D341Med (cell line): ENCODE measurements around the gene CERS5.
"Not testable (repeated sequence)": the region's sequence is repeated elsewhere in the genome, so short reads cannot be mapped to it uniquely, and the experiment has no call there.

Experiments used
- DNase-seq: peaks from one replicate; pipeline ENCODE4 v3.0.0; 2012; ENCODE audit warnings: low spot score

Gene CERS5

DNA sequence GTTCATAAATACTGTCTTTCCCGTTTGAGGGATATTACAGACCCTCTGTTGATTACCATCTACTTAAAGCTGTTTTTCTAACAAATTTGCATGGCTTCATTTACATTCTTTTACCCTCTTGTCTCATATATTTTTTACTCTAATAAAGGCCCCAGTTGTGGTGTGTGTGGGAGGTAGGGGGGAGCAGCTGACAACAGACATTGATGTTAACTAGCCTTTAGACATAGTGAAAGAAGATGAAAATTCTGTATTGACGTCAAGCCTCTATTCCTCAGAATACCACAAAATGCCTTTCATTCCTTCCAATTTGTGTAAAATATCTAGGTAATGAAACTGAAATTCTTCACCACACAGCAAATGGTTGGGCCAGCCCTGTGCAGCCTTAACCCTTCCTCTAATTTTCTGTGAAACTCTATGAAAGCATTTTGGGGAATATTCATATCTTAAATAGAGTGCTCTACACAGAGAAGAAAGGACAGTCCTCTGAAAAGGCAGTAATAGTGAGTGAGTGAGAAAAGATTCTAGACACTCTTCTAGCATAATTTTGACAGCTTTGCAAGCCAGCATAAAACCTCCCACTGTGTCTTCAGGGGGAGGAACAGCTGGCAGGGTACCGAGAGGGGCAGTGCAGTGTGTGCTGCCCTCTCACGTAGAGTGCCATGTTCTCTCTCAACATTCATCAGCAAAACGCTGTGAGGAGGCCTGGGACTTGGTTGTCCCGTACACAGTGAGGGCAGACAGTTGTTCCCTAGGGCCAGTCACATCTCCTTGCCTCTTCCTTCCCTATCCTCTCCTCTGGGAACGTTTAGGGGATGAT lies 20.1 kb upstream of the CERS5 start:
- DNase-seq, result no peak

DNA sequence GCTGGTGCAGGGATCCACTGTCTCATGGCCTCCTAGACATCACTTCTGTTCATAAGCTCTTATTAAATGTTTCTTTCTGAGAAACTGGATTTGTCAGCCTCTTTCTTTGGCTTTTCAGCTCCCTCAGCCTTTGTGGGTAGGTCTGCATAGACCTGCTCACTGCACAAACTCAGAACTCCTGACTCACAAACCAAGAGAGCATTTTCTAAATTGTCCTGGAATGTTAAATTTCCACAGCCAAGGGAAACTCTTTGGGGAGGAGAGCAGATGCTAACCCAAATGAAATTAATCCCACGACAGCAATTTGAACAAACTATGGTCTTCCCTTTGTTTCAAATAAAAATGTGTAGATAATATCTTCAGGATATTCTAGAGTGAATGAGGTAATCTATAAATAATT lies 19.5 kb upstream of the CERS5 start:
- no peak for DNase-seq

DNA sequence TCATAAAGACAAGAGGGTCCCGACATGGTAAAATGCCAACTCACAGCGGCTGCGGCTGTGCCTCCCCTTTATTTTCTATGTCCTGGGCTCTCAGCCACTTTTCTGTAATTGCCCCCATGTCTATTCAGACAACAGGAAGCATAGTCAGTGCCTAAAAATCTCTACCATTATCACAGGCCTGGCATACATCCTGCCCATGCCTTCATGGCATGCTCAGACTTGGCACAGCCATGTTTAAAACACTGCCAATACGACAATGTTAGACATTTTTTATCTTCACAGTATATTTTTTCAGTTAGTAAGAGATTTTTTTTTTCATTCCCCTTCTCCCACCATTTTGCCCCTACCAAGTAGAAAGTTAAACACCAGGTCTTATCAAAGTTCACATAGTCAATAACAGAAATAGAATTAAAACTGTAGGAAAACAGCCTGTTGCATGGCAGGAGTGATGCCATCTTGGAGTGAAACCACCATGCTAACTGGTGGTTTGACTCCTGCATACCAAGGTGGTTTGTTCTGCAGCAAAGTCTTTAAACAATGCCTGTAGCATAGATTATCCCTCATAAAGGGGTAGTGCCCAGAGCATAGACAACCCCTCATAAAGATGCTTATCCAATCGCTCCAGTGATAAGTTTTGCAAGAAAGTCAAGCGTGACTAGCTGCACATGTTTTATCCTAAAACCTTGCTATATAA lies 18.9 kb upstream of the CERS5 start:
- DNase-seq, result no peak

DNA sequence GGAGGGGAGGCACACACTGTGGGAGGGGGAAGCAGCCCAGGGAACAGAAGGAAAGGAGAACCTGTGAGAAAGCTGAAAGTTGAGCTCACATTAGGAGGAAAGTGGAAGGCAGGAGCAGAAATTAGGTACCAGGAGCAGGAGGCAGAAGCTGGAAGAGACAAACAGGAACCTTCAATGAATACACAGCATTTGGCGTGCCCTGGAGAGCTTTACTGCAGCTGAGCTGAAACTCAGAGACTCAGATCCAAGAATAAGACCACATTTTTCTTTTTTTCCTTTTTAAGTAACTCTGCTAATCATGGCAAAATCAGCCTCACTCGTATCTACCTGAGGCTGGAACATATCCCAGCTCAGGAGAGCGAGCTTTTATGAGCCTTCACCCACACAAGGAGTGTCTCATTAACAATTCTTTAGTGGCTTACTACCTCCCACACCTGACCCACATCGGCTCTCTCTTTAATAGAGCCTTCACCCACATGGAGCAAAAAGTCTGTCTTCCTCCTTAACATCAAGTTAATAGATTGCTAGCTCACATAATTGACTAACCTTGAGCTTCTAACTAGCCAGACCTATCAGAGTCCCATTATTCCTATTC lies 18.2 kb upstream of the CERS5 start:
- no peak for DNase-seq

DNA sequence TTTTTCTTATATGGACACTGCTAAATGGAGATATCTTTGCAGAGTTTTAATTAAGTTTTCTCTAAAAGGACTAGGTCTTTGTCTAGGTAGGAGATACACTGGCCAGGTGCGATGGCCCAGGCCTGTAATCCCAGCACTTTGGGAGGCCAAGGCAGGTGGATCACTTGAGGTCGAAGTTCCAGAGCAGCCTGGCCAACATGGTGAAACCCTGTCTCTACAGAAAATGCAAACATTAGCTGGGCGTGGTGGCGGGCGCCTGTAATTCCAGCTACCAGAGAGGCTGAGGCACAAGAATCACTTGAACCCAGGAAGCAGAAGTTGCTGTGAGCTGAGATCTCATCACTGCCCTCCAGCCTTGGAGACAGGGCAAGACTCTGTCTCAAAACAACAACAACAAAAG lies 17.1 kb upstream of the CERS5 start:
- no peak for DNase-seq

DNA sequence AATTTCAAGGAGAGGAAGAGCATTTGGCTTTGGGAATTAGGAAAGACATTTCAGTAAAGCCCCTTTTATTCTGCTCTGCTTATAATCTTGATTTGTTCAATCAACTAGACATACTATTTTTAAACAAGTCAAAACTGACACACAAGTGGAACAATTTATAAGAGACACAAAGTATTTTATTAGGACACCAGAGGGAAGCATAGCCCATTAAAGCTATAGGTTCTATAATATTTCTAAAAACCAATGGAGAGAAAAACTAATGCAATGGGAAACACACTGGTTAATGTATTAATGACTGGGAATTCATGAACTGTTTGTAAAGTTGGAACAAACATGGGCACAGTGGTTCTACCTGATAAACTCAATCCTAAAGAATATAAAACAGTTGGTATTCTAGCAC lies 15.3 kb upstream of the CERS5 start:
- no peak for DNase-seq

DNA sequence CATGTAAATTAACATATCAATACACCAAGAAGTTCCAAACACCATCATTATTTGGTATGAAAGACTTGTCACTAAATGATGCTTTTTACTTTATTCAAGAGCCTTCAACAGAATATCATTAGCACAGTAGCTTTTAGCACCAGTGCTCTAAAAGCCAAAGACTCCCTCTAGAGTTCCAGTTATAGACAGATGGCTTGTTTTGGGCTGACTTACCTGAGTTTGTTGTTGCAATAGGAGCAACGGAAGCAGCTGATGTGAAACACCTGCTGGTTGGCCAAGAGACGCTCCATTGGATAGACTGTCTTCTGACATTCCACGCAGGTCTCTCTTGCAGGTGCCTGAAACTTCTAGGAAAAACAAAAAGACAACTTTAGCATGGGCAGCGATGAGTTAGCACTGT lies 14.5 kb upstream of the CERS5 start:
- no peak for DNase-seq

DNA sequence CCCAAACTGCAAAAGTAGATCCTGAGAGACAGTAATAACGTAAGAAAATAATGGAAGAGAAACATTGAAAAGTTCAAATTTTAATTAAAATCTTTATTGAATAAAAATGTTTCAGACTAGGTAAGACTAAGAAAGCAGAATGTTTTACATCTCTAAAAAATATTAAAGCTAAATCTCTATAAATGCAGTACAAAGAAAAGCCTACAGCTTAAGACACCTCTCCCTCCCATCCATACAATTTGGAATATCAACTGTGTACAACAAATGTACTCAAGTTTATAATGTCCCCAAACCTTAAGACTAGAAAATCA lies 8.5 kb upstream of the CERS5 start:
- DNase-seq, result no peak

DNA sequence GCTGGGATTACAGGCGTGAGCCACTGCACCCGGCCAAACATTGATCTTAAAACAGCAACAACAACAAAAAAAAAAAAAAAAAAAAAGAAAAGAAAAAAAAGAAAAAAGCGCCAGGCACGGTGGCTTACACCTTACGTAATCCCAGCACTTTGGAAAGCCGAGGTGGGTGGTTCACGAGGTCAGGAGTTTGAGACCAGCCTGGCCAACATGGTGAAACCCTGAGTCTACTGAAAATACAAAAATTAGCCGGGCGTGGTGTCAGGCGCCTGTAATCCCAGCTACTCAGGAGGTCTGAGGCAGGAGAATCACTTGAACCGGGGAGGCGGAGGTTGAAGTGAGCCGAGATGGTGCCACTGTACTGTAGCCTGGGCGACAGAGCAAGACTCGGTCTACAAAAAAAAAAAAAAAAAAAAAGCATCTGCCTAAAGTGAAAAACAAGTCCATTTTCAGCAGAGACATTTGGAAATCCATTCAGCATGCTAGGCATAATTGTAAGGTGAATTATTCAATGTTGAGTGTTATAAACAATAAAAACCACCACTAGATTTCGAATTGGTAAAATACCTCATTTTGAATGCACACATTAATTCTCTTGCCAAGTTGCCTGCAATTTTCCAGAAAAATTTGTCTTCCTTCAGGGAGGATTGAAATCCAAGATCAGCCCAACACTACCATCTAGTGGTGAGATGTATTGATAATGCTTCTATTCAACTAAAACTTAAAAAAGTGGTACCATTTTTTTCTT lies 8.0 kb upstream of the CERS5 start:
- peak; percentile 45 for DNase-seq

DNA sequence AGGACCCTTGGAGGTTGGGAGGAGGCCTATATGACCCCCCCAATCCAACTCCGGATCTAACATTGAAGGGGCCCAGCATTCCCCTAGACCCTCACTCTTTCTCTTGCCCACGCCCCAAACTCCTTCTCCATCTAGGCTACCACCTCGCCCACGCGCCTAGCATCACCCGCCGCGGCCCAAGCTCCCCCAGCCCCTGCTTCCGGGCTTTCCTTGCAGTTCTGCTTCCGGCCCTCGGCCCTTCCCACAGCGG lies 445 bp downstream of the CERS5 start:
- no peak for DNase-seq

DNA sequence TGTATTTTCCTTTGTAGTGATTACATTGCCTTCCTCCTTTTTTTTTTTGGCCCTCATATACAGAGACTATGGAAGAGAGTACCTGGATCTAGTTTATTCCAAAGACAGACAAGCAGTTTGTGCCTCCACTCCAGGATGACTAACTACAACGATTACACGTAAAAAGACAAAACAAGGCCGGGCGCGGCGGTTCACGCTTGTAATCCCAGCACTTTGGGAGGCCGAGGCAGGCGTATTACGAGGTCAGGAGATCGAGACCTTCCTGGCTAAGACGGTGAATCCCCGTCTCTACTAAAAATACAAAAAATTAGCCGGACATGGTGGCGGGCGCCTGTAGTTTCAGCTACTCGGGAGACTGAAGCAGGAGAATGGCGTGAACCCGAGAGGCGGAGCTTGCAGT lies 2.2 kb downstream of the CERS5 start:
- no peak for DNase-seq

DNA sequence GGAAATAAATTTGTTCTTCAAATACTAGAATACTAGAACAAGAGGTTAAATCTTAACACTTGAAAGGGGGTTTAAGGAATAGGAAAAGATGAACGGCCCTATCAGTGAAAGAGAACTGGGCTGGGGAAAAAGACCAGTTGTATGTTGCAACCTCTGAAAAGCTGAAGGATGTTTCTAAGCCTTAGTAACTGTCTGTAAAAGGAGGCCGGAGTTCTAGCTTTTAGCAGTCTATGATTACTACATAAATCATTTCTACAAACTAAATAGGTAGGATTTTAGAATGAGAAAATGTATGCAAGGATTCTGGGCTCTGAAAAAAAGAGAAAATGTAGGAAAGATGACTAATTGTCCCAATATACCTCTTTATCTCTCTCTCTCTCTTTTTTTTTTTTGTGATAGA lies 4.9 kb downstream of the CERS5 start:
- no peak for DNase-seq

DNA sequence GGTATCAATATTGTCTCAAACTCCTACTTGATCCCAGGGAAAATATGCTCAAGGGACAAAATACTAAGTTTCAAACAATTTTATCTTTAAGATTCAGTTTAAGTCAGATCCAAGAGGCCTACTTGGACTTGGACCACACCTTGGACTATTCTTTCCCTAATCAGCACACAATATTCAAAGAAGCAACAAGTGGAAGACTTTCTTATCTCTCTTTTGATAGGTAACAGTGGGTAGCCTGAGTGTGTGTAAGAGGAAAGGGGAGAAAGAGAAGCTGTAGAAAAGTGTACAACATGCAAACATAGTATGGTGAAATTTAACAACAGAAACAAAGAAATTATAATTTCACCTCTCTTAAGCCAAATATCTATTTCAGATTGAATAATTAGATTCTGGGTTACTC lies 6.5 kb downstream of the CERS5 start:
- no peak for DNase-seq

DNA sequence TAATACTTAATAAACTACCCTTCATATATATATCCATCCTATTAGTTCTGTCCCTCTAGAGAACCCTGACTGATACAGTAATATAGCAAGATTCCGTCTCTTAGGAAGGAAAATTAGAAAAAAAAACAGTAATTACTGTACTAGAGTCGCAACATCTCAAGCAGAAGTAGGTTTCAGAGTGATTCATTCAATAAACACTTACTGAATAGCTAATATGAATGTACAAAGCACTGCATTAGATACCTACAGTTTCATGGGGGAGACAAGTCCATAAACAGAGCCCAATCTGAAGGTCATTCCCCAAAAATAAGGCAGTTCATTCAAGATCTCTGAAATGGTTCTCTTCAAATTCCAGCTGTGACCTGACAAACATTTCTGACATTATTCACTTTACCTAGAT lies 9.9 kb downstream of the CERS5 start:
- DNase-seq, result no peak

DNA sequence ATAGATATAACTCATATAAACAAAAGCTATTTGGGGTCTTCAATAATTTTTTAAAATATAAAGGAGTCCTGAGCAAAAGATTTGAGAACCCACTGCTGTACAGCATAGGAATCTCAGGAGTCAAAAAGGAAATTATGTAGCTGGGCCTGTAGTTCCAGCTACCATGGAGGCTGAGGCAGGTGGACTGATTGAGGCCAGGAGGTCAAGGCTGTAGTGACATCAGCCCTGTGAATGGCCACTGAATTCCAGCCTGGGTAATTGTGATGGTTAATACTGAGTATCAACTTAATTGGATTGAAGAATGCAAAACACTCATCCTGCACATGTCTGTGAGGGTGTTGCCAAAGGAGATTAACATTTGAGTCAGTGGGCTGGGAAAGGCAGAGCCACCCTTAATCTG lies 10.5 kb downstream of the CERS5 start:
- no peak for DNase-seq

DNA sequence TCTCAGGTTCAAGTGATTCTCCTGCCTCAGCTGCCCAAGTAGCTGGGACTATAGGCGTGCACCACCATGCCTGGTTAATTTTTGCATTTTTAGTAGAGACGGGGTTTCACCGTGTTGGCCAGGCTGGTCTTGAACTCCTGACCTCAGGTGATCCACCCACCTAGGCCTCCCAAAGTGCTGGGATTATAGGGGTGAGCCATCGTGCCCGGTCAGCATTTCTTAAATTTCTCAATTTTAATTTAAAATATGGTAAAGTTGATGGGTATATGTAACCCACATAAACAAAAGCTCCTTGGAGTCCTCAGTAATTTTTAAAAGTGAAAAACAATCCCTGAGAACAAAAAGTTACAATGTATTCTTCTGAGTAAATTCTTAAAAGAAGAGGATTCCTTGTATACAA lies 12.2 kb downstream of the CERS5 start:
- not testable (repeated sequence) for DNase-seq

DNA sequence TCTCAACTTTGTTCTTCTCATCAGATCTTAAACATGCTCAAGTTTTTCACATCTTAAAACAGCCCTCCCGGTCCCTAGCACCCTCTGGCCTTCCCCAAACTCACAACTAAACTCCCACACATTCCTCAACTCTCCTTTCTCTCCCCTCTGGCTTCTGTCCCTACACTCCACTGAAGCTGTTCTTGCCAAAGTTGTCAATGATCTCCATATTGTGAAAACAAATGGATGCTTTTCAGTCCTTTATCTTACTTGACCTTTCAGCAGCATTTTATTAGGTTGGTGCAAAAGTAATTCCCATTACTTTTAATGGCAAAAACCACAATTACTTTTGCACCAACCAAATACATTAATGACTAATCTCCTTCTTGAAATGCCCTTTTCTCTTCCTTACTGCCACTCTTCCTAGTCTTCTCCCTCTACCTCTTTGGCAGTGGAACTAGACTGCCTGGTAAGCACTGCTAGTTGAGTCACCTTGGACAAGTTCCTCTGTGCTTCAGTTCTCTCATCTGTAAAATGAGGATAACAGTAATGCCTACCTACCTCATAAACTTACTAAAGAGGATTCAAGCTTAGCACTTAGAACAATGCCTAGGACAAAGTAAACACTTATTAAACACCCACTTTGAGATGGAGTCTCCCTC lies 16.0 kb downstream of the CERS5 start:
- no peak for DNase-seq

DNA sequence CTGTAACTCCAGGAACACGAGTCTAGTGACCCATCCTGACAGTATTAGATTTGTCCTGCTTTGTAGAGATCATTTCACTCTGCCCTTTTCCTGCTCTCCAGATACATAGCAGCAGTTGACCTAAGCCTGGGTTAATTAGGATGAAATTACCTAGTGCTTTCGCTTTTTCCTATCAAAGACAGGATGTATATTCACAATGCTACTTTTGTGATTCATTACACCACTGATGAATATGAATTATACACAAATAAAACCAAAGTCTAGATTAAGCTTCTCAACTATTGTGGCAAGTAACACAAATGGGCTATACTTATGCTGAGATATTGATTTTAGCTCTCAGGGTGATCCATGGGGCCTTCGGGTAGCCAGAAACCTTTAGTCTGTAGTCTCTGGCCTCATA lies 17.9 kb downstream of the CERS5 start:
- DNase-seq, result no peak

DNA sequence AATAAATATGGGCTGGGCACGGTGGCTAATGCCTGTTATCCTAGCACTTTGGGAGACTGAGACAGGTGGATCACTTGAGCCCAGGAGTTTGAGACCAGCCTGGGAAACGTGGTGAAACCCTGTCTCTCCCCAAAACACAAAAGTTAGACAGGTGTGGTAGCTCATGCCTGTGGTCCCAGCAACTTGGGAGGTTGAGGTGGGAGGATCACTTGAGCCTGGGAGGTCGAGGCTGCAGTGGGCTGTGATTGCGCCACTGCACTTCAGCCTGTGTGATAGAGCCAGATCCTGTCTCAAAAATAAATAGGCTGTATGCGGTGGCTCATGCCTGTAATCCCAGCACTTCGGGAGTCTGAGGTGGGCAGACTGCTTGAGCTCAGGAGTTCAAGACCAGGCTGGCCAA lies 19.2 kb downstream of the CERS5 start:
- not testable (repeated sequence) for DNase-seq

DNA sequence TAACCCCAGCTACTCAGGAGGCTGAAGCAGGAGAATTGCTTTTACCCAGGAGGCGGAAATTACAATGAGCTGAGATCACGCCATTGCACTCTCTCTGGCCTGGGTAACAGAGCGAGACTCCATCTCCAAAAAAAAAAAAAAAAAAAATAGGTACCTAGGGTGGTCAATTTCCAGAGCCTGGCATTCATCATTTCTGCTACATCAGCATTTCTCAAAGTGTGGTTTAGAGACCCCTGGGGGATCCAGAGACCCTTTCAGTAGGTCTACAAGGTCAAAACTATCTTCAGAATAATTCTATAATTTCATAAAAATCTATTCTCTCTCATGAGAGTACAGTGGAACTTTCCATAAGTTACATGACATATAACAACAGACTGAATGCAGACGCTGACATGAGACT lies 19.9 kb downstream of the CERS5 start:
- no peak for DNase-seq

DNA sequence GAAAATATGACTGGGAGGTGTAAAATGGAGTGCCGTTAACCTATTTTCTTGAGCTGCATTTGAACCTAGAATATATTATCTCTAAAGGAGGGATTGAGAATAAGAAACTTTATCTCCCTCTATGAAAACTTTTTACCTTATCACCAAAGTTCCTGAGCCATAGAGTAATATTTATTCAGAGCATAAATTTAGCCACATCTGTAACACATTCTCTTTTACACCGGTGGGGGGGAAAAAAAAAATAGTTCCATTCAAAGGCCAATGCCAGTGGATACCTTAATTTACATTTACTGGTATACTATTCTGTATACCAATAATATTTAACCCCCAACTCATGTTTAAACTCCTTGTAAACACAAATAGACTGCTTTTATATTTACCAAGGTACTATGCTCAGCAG lies 21.7 kb downstream of the CERS5 start:
- no peak for DNase-seq

DNA sequence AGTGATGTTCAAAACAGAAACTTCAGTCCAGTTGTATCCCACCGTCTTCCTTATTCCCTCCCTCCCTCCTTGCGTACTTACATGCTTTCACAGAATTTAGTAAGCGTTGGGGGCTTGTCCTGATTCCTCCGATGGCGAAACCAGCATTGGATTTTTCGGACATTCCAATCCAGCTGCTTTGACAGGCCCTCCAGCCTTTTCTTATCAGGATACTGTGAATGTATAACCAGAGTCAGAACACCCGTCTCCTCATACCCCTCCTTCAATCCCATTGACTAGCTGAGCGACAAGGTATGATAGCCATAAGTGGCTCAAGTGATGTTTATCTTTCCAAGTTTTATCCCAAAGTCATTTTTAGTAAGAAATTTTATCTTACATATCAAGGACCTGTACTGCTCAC lies 24.2 kb downstream of the CERS5 start:
- no peak for DNase-seq
